Measurements from ENCODE around the gene SLC44A2.
A peak's percentile ranks its signal among the peaks of the same experiment; 100 is the strongest.

Gene SLC44A2

DNA sequence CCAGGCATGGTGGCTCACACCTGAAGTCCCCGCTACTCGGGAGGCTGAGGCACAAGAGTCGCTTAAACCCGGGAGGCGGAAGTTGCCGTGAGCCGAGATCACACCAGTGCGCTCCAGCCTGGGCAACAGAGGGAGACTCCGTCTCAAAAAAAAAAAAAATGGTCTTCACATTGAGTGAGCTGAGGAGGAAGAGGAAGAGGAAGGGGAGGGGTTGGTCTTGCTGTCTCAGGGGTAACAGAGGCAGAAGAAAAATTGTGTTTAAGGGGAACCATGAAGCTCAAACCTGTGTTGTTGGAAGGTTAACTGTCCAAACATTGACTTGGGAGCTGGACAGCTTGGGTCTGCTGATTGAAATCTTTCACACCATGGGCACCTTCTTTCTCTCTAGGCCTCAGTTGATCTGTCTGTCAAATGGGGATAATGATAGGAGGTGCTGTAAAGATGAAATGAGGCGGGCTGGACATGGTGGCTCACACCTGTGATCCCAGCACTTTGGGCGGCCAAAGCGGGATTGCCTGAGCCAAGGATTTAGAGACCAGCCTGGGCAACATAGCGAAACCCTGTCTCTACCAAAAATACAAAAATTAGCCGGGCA lies 9.8 kb upstream of the SLC44A2 start:
- DNase-seq (ENCODE audit: low read depth in 3 of 3) = no peak

DNA sequence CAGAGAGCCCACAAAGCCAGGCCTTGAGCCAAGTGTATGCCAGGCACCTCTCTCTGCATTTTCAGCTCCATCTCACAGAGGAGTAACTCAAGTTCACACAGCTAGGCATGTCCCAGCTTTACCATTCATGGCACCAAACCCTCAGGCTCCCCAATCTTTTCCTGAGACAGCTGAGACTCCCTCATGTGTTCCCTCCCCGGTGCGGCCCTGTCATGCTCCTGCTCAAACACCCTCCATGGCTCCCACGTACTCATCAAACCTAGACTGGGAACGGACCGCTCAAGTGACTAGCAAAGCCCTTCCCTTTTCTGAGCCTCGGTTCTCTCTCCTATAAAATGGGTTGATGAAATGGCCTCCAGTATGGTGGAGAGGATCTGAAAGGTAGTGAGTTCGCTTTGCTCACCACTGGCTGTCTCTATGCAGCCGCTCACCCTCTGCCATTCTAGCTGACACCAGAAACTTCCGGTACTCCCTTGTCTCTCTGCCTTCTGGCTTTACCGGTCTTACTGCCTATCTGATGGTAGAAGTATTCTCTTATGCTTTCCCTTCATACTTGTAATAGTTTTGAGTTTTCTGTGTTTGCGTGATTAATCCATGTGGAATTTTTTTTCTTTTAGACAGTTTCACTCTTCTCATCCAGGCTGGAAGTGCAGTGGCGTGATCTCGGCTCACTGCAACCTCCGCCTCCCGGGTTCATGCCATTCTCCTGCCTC lies 7.8 kb upstream of the SLC44A2 start:
- DNase-seq (ENCODE audit: low read depth in 3 of 3) = no peak

DNA sequence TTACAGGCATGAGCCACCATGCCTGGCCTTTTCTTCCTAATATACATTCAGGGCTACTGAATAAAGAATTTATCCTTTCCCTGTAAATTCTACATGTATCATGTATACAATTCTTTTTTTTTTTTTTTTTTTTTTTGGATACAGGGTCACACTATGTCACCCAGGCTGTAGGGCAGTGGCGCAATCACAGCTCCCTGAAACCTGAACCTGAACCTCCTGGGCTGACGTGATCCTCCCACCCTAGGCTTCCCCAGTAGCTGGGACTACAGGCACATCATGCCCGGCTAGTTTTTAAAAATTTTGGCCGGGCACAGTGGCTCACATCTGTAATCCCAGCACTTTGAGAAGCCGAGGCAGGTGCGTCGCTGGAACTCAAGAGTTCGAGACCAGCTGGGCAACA lies 6.5 kb upstream of the SLC44A2 start:
- DNase-seq (ENCODE audit: low read depth in 3 of 3) = no peak

DNA sequence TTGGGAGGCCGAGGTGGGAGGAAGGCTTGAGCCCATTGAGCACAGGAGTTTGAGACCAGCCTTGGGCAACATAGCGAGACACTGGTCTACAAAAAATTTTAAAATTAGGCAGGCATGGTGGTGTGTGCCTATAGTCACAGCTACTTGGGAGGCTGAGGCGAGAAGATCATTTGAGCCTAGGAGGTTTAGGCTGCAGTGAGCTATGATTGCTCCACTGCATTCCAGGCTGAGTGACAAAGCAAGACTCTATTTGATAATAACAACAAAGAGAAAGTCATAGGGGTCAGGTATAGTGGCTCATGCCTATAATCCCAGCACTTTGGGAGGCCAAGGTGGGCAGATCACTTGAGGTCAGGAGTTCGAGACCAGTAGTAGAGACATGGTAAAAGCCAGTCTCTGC lies 4.6 kb upstream of the SLC44A2 start:
- DNase-seq (ENCODE audit: low read depth in 3 of 3) = no peak

DNA sequence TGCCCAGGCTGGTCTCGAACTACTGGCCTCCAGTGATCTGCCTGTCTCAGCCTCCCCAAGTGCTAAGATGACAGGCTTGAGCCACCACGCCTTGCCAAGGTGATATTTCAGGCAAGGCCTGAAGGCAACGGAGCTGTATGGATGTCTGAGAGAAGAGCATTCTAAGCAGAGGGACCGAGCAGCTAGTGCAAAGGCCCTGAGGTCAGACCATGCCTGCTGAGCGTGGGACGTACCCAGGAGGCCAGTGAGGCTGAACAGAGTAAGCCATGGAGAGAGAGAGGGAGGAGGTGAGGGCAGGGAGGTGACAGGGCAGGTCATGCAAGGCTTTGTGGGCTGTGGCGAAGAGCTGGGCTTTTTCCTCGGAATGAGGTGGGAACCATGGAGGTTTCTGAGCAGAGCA lies 3.4 kb upstream of the SLC44A2 start:
- no peak for DNase-seq (ENCODE audit: low read depth in 3 of 3)

DNA sequence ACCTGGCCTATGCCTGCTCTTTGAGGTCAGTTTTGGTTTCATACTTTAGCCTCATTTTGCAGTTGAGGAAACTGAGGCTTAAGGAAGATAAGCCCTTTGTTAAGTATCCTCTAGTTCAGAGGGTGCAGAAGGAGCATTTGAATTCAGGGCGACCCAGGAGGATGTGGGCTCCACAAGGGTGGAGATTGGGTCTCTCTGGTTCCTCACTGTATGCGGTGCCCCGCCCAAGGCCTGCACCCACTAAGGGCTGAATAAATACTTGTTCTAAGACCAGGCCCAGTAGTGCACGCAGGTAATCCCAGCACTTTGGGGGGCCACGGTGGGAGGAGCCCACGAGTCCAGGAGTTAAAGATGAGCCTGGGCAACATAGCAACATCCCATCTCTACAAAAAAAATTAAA lies 768 bp upstream of the SLC44A2 start:
- DNase-seq (ENCODE audit: low read depth in 3 of 3) = no peak

DNA sequence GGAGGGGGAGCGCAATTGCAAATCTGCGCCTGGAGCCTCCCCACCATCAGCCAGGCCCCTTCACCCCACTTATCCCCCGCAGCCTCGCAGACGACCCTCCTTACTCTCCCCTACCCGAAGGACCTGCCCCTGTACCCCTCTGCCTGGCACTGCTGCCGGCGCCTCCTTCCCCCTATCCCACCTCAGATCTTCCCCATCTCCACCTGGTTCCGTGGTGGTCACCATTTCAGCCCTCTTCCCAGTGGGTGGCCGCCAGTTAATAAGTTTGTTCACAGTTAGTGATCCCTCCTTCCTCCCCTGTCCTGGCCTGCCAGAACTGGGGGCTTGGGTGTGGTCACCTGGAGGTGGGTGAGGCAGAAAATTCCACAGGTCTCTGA lies 397 bp downstream of the SLC44A2 start:
- DNase-seq (ENCODE audit: low read depth in 3 of 3) = no peak

DNA sequence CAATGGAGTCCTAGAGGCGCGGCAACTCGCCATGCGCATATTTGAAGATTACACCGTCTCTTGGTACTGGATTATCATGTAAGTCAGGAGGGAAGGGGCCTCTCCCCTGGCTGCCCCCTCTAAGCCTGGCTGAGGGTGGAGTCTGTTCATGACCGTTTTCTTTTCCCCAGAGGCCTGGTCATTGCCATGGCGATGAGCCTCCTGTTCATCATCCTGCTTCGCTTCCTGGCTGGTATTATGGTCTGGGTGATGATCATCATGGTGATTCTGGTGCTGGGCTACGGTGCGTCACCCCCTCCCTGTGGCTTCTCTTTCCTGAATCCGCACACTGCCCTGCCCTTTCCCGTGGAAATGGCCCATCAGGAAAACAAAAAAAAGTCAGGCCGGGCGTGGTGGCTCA lies 6.5 kb downstream of the SLC44A2 start:
- DNase-seq (ENCODE audit: low read depth in 3 of 3) = no peak

DNA sequence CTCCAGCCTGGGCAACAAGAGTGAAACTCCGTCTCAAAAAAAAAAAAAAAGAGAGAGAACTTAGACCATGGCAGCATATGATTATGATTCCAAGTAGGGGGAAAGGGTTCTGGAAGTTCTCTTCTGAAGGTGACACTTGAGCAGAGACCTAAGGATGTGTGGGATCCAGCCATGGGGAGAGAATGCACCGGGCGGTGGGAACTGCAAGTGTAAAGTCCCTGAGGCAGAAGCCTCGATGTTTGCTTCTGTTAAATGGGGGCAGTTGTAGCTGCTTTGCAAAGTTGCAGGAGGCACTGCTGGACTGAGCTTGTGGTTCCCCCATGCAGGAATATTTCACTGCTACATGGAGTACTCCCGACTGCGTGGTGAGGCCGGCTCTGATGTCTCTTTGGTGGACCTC lies 9.1 kb downstream of the SLC44A2 start:
- DNase-seq (ENCODE audit: low read depth in 3 of 3) = no peak

DNA sequence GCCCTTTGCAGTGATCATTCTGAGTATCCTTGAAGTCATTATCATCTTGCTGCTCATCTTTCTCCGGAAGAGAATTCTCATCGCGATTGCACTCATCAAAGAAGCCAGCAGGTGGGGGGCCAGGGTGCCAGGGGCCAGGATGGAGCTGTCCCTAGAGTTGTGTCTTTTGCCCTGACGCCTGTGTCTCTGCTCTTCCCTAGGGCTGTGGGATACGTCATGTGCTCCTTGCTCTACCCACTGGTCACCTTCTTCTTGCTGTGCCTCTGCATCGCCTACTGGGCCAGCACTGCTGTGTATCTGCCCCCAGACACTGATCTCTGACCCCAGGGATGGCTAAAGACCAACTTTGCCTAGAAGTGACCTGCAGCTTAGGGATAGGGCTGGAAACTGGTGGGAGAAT lies 9.6 kb downstream of the SLC44A2 start:
- DNase-seq (ENCODE audit: low read depth in 3 of 3) = no peak

DNA sequence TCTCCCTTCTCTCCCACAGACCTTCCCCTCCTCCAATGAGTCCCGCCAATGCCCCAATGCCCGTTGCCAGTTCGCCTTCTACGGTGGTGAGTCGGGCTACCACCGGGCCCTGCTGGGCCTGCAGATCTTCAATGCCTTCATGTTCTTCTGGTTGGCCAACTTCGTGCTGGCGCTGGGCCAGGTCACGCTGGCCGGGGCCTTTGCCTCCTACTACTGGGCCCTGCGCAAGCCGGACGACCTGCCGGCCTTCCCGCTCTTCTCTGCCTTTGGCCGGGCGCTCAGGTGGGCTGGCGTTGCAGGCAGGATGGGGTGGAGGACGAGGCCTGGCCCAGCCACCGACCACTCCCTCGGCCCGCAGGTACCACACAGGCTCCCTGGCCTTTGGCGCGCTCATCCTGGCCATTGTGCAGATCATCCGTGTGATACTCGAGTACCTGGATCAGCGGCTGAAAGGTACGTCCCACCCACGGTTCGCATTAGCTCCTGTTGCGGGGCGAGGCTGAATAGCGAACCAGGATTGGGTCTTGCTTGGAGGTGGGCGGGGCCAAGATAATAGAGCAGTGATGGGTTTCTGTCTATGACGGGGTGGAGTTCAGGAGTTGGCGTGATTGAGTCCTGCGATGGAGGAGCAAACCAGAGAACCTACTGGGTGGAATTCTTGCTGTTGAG lies 11.1 kb downstream of the SLC44A2 start:
- DNase-seq (ENCODE audit: low read depth in 3 of 3) = no peak

DNA sequence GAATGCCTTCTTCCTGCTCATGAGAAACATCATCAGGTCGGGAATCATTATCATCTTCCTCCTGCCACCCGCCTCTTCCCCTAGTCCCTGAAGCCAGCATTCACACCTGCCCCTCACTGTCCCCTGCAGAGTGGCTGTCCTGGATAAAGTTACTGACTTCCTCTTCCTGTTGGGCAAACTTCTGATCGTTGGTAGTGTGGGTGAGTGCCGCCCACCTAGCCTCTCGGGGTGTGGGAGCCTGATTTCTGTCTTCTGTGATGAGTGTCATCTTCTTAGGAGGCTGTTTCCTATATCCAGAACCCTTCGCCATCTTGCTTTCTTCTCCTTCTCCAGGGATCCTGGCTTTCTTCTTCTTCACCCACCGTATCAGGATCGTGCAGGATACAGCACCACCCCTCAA lies 12.5 kb downstream of the SLC44A2 start:
- no peak for DNase-seq (ENCODE audit: low read depth in 3 of 3)

DNA sequence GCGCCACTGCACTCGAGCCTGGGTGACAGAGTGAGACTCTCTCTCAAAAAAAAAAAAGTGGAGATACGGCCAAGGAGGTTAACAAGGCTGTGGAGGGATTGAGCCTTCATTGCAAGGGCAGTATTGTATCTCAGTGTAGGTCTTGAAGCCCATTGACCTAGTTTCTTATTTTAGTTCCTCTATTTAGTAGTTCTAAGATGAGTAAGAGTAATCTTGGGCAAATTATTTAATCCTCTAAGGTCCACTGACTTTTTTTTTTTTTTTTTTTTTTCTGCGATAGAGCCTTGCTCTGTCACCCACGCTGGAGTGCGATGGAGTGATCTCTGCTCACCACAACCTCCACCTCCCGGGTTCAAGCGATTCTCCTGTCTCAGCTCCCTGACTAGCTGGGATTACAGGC lies 14.5 kb downstream of the SLC44A2 start:
- DNase-seq (ENCODE audit: low read depth in 3 of 3) = no peak

DNA sequence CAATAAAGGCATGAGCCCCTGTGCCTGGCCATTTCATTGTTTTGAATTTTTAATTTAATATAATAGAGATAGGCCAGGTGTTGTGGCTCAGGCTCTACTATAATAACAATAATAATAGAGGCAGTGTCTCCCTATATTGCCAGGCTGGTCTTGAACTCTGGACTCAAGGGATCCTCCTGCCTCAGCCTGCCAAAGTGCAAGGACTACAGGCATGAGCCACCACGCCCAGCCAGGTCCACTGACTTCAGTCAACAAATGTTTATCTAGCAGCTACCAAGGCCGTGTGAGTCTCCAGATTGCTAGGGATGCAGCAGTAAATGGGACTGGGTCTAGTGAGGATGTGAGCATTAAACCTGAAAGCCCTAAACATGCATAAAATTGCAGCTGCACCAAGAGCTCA lies 15.0 kb downstream of the SLC44A2 start:
- DNase-seq (ENCODE audit: low read depth in 3 of 3) = no peak

DNA sequence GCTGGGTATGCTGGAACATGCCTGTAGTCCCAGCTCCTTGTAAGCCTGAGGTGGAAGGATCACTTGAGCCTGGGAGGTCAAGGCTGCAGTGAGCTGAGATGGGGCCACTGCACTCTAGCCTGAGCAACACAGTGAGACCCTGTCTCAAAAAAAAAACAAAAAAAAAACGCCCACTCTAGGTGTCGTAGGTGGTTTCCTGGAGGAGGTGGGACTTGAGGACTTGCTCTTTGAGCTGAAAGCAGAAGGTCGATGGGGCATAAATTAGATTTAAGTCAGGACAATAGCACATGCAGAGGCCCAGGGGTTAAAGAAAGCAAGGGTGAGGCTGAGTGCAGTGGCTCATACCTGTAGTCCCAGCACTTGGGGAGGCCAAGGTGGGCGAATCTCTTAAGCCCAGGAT lies 15.9 kb downstream of the SLC44A2 start:
- DNase-seq (ENCODE audit: low read depth in 3 of 3) = no peak

DNA sequence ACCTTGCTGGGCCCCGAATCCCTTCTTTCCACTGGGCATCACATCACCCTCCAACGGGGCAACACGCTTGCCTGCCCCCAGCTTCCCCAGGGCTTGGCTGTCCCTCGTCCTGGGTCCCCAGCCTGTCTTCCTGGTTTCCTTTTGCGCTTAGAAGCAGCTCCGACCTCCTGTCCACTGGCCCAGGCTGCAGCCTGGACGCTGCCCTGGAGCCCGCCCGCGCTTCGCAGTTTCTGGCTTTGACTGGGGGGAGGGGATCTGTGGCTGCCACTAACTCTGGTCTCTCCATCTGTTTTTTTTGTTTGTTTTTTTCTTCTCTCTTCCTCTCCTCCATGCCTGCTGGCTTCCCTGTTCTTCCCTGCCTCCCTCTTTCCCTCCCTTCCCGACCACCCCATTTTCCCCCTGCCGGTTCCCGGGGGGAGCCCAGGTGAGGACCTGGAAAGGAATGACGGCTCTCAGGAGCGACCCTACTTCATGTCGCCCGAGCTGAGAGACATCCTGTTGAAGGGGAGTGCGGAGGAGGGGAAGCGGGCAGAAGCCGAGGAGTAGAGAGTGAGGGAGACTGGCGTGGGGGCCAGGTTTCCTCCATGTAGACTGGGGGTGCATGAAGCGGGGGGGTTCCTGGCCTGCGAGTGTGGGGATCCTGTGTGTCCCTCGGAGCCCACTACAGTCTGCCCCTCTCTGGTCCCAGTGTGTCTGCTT lies 17.3 kb downstream of the SLC44A2 start:
- no peak for DNase-seq (ENCODE audit: low read depth in 3 of 3)

DNA sequence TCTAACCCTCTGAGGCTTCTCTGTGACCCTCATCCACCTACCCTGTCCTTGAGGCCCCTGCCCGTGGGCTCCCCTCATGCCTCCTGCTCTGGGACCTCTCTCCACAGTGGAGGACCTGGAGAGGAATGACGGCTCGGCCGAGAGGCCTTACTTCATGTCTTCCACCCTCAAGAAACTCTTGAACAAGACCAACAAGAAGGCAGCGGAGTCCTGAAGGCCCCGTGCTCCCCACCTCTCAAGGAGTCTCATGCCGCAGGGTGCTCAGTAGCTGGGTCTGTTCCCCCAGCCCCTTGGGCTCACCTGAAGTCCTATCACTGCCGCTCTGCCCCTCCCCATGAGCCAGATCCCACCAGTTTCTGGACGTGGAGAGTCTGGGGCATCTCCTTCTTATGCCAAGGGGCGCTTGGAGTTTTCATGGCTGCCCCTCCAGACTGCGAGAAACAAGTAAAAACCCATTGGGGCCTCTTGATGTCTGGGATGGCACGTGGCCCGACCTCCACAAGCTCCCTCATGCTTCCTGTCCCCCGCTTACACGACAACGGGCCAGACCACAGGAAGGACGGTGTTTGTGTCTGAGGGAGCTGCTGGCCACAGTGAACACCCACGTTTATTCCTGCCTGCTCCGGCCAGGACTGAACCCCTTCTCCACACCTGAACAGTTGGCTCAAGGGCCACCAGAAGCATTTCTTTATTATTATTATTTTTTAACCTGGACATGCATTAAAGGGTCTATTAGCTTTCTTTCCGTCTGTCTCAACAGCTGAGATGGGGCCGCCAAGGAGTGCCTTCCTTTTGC lies 18.0 kb downstream of the SLC44A2 start:
- DNase-seq (ENCODE audit: low read depth in 3 of 3) = no peak

DNA sequence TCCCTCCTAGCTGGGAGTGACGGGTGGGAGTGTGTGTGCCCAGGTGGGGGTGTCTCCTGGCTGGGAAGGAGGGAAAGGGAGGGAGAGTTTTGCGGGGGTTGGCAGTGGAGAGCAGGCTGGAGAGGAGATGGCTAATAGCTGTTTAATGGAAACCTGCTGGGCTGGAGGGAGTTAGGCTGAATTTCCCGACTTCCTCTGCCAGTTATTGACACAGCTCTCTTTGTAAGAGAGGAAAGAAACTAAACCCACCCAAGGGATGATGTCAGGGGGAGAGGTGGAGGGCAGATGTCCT lies 18.6 kb downstream of the SLC44A2 start:
- DNase-seq (ENCODE audit: low read depth in 3 of 3) = no peak

DNA sequence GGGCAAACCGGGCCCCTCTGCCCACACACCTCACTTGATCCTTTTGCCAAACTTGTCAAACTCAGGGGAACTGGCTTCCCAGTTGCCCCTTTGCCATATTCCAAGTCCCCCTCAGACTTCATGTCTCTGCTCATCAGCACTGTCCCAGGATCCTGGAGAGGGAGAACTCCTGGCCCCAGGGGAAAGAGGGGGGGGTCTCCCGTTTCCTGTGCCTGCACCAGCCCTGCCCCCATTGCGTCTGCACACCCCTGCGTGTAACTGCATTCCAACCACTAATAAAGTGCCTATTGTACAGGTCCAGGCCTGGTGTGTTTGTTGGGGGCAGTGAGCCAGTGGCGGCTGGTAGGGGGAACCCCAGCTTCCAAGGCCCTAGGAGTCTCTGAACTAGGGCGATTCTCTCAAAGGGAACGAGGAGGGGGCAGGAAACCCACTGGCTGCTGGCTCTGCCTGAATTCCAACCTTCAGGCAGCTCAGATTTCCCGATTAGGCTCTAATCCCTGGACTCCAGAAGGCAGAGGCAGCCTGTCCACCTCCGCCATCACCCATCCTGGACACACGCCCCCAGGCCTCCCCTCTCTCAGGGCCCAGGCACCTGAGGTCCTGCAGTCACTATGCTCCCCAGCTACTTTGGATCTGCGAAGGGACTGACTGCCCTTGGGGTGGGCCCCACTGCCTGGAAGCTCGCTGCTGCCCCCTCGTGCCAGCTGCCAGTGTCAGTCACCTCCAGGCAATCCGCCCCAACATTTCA lies 19.1 kb downstream of the SLC44A2 start:
- DNase-seq (ENCODE audit: low read depth in 3 of 3) = peak; percentile 58 to 83 (median 68)

DNA sequence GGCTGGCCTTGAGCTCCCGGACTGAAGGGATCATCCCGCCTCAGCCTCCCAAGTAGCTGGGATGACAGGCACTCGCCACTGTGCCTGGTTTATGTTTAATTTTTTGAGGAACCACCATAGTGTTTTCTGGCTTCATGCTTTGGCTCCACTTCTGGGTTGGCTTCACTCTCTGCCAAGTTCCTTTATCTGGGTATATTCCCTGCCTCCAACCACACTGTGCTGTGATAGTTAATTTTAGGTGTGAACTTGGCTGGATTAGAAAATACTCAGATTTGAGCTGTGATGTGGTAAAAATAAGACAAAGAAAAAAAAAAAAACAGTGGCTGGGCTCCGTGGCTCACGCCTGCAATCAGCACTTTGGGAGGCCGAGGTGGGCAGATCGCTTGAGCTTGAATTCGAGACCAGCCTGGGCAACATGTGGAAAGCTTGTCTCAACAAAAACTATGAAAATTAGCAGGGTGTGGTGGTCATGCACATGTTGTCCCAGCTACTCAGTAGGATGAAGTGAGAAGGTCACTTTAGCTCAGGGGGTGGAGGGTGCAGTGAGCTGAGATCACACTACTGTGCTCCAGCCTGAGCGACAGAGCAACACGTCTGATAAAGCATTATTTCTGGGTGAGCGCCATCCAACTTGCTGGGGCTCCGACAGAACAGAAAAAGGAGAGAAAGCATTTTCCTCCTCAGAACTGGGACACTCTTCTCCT lies 21.3 kb downstream of the SLC44A2 start:
- no peak for DNase-seq (ENCODE audit: low read depth in 3 of 3)

DNA sequence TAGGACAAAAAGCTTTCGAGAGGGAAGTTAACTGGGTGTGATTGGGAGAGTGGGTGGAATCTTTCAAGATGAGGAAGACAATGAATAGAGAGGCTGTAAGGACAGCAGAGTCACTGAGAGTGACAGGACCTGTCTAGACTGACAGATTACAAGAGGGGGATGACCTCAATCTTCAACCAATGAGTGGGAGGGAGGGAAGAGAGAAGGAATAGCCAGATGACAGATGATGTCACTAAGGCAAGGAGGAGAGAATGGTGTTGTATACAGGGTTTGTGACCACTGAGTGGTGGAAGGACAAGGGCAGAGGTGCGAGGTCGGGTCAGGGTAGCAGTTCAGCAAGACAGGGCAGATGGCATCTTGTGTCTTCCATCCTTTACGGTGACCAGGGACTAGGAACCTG lies 23.0 kb downstream of the SLC44A2 start:
- no peak for DNase-seq (ENCODE audit: low read depth in 3 of 3)

Measured in stimulated activated CD4-positive, alpha-beta T cell treated with anti-CD3 and anti-CD28 coated beads, TNF-alpha, amount 100 ng/mL, for 48 hours (primary cell).